Stimulated activated CD8-positive, alpha-beta memory T cell treated with anti-CD3 and anti-CD28 coated beads, Interleukin-4, amount 100 ng/mL, for 4 hours (primary cell): ENCODE measurements around the gene NMT1.
"Not testable (repeated sequence)": the region's sequence is repeated elsewhere in the genome, so short reads cannot be mapped to it uniquely, and the experiment has no call there.

Experiments
- DNase-seq, 2 donors: peaks; one replicate each; pipeline ENCODE4 v3.0.0-alpha.2; 2020; ENCODE audit warnings: low read depth in 2 of 2, low spot score in 1 of 2

Gene NMT1

GRCh38 chr17:45036691-45037090, 24.4 kb upstream of the NMT1 start:
- DNase-seq, result no peak

- DNase-seq, result no peak
Observed at GRCh38 chr17:45038728-45039634, 22.1 kb upstream of the NMT1 start.

GRCh38 chr17:45040459-45040858, 20.7 kb upstream of the NMT1 start:
- DNase-seq, result no peak

GRCh38 chr17:45042346-45043120, 18.6 kb upstream of the NMT1 start:
- no peak for DNase-seq

- DNase-seq, result no peak
Observed at GRCh38 chr17:45043813-45044540, 17.1 kb upstream of the NMT1 start.

GRCh38 chr17:45046537-45047125, 14.5 kb upstream of the NMT1 start:
- DNase-seq, result no peak

- DNase-seq, result no peak
Observed at GRCh38 chr17:45048795-45049563, 12.1 kb upstream of the NMT1 start.

GRCh38 chr17:45050481-45051059, 10.5 kb upstream of the NMT1 start:
- no peak for DNase-seq

GRCh38 chr17:45051060-45051719, 9.9 kb upstream of the NMT1 start, which contains the start of gene DCAKD:
Gene DCAKD, minus strand, starts transcription at chr17:45051632. Its CDS starts 16,747 bp downstream, at chr17:45034885.
- peak; percentile 49 to 76 for DNase-seq

- not testable (repeated sequence) for DNase-seq
Observed at GRCh38 chr17:45051720-45052051, 9.4 kb upstream of the NMT1 start.

GRCh38 chr17:45052052-45052772, 8.9 kb upstream of the NMT1 start:
- DNase-seq, result no peak

- DNase-seq, result no peak
Observed at GRCh38 chr17:45060382-45060796, 728 bp upstream of the NMT1 start.

GRCh38 chr17:45061606-45062205, 589 bp downstream of the NMT1 start:
- no peak for DNase-seq

- no peak for DNase-seq
Observed at GRCh38 chr17:45063198-45063597, 2.1 kb downstream of the NMT1 start.

- no peak for DNase-seq
Observed at GRCh38 chr17:45067637-45068036, 6.5 kb downstream of the NMT1 start.

GRCh38 chr17:45070001-45070400, 8.9 kb downstream of the NMT1 start:
- DNase-seq, result no peak

GRCh38 chr17:45070809-45071208, 9.7 kb downstream of the NMT1 start:
- DNase-seq, result no peak

GRCh38 chr17:45073414-45074070, 12.4 kb downstream of the NMT1 start:
- DNase-seq, result no peak
